ENCODE data around the gene SSBP2. TPM values are rescaled to one million over a fixed set of nuclear protein-coding genes. Genes with fewer than 3 reads are reported as not detected.

SSBP2 gene
- total RNA-seq, 1 donor from 2014 or later, result 47.9 TPM

- peak overlapping the region; percentile 73 for H3K27ac Mint-ChIP-seq (ENCODE audit: unreplicated experiment)
- TF ChIP-seq CTCF (IDR thresholded peaks at IDR 0.05), result no peak
- no peaks in the 10 kb centered on the region for H3K9me3 Mint-ChIP-seq (ENCODE audit: low read depth)
- H3K4me1 Mint-ChIP-seq (ENCODE audit: low read depth), result peaks cover 63% of the 10 kb centered on the region
- no peak overlapping the region for H3K4me3 Mint-ChIP-seq (ENCODE audit: unreplicated experiment)
- H3K27me3 Mint-ChIP-seq (ENCODE audit: low read depth), result no peaks in the 10 kb centered on the region
- no peak for DNase-seq (ENCODE audit: low spot score)
- no peaks in the 10 kb centered on the region for H3K36me3 Mint-ChIP-seq (ENCODE audit: low read depth)
Observed at GRCh38 chr5:81753429-81753828, 2.5 kb upstream of the SSBP2 start.

DNA sequence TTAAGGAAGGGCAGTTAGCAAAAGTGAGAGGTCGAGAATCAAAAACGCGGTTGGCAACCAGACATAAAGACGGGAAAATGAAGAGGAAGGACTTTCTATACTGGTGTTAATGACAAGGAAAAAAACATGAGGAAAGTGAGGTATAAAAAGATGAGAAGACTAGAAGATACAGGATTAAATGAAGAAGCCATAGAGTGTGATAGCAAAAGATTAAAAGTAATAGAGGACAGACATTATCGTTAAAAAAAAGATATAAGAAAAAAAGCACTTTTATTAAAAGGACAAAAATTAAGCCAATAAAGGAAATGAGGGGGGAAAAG lies 1.7 kb upstream of the SSBP2 start:
- Mint-ChIP-seq H3K9me3 (ENCODE audit: low read depth) (no peaks in the 10 kb centered on the region), H3K4me3 (ENCODE audit: unreplicated experiment) (no peak overlapping the region), H3K27me3 (ENCODE audit: low read depth) (no peaks in the 10 kb centered on the region), H3K36me3 (ENCODE audit: low read depth) (no peaks in the 10 kb centered on the region), H3K4me1 (ENCODE audit: low read depth) (peaks cover 67% of the 10 kb centered on the region), H3K27ac (ENCODE audit: unreplicated experiment) (peak overlapping the region; percentile 13)
- no peak for TF ChIP-seq CTCF (IDR thresholded peaks at IDR 0.05)
- no peak for DNase-seq (ENCODE audit: low spot score)

DNA sequence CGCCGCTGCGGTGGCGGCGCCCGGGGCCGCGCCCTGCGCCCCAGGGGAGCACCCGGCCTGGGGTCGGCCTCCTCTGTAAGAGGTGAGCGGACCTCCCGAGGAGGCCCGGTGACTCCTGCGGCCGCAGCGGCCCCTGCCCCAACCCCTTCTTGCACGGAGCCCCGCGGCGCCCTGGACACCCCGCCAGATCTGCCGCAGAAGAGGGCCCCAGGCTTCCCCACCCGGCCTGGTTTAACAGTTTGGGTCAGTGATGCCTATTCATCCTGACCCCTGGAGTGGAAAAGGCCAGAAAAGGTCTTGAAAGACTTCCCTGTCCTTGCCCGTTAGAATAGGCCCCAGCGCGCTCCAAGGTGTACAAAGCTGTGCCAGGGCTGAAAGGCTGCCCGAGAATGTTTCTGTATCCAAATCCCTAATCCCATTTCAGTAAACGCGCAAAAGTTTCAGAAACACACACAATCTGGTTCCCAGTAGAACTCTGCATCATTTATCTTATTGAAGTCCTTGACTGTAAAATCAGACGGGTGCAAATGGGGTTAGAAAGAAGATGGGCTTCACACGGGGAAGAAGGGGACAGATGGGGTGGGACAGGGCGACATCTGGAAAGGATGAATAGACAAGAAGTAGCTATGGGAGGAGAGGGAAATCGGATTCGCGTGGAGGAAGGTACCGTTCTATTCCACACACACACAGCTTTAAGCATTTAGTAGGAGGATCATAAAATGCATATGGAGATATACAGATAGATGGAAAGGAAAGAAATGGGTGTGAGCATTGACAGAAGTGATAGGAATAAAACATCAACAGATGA lies 1.1 kb upstream of the SSBP2 start:
- DNase-seq (ENCODE audit: low spot score), result no peak
- Mint-ChIP-seq H3K9me3 (ENCODE audit: low read depth) (no peaks in the 10 kb centered on the region), H3K27ac (ENCODE audit: unreplicated experiment) (peak overlapping the region; percentile 82), H3K4me1 (ENCODE audit: low read depth) (peaks cover 66% of the 10 kb centered on the region), H3K27me3 (ENCODE audit: low read depth) (no peaks in the 10 kb centered on the region), H3K36me3 (ENCODE audit: low read depth) (no peaks in the 10 kb centered on the region), H3K4me3 (ENCODE audit: unreplicated experiment) (peak overlapping the region; percentile 67)
- no peak for TF ChIP-seq CTCF (IDR thresholded peaks at IDR 0.05)

DNA sequence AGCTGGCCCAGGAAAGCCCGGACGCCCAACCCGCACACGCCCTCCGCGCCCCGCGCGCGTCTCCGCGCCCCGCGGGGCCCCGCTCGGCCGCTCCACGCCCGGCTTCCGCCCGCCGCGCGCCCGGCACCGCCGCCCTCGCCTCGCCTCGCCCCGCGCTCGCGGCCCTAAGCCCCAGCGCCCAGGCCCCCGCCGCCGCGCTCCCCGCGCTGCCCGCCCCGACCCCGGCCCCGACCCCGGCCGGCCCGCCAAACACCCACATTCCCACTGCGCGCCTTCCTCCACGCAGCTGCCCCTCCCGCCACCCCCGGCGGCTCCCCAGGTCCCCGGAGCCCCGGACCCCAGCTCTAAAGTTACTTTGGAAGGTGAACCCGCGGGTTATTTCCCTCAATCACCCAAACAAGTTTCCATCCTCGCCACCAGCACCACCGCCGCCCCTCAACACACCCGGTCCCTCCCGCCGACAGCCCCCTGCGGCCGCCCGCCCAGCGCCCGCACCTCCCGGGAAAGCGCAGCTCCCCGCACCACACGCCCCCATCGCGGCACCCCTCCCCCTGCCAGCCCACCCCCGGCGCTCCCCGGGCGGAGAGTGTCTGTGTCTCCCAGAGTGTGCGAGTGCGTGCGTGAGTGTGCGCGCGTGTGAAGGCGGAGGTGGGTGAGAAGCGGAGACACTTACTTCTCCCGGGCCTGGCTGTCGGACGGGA lies 439 bp downstream of the SSBP2 start:
- peak overlapping the region; percentile 97 for H3K27ac Mint-ChIP-seq (ENCODE audit: unreplicated experiment)
- H3K27me3 Mint-ChIP-seq (ENCODE audit: low read depth), result no peaks in the 10 kb centered on the region
- H3K4me3 Mint-ChIP-seq (ENCODE audit: unreplicated experiment), result peak overlapping the region; percentile 87
- peak; percentile 8 for TF ChIP-seq CTCF (IDR thresholded peaks at IDR 0.05)
- H3K4me1 Mint-ChIP-seq (ENCODE audit: low read depth), result peaks cover 50% of the 10 kb centered on the region
- no peaks in the 10 kb centered on the region for H3K9me3 Mint-ChIP-seq (ENCODE audit: low read depth)
- DNase-seq (ENCODE audit: low spot score), result peak; percentile 84
- H3K36me3 Mint-ChIP-seq (ENCODE audit: low read depth), result no peaks in the 10 kb centered on the region

- H3K4me1 Mint-ChIP-seq (ENCODE audit: low read depth), result peaks cover 45% of the 10 kb centered on the region
- TF ChIP-seq CTCF (IDR thresholded peaks at IDR 0.05), result peak; percentile 35
- peak; percentile 84 for DNase-seq (ENCODE audit: low spot score)
- peak overlapping the region; percentile 79 for H3K27ac Mint-ChIP-seq (ENCODE audit: unreplicated experiment)
- no peaks in the 10 kb centered on the region for H3K36me3 Mint-ChIP-seq (ENCODE audit: low read depth)
- peak overlapping the region; percentile 84 for H3K4me3 Mint-ChIP-seq (ENCODE audit: unreplicated experiment)
- H3K9me3 Mint-ChIP-seq (ENCODE audit: low read depth), result no peaks in the 10 kb centered on the region
- H3K27me3 Mint-ChIP-seq (ENCODE audit: low read depth), result no peaks in the 10 kb centered on the region
Observed at GRCh38 chr5:81749561-81750307, 1.2 kb downstream of the SSBP2 start.

Data from chondrocyte (in vitro differentiated cells).